ENCODE data around the gene ZFHX3.
A peak's percentile ranks its signal among the peaks of the same experiment; 100 is the strongest.

Gene ZFHX3

GRCh38 chr16:73051961-73052360, 4.0 kb upstream of the ZFHX3 start:
- H3K27ac Mint-ChIP-seq: no peak overlapping the region
- peaks cover 17% of the 10 kb centered on the region for H3K27me3 Mint-ChIP-seq
- H3K36me3 Mint-ChIP-seq: no peaks in the 10 kb centered on the region
- H3K4me3 Mint-ChIP-seq: no peak overlapping the region
- no peaks in the 10 kb centered on the region for H3K9me3 Mint-ChIP-seq
- H3K4me1 Mint-ChIP-seq: peaks cover 32% of the 10 kb centered on the region

GRCh38 chr16:73051226-73051625, 3.3 kb upstream of the ZFHX3 start:
- Mint-ChIP-seq H3K27me3 (peaks cover 16% of the 10 kb centered on the region), H3K4me3 (no peak overlapping the region), H3K27ac (no peak overlapping the region), H3K36me3 (no peaks in the 10 kb centered on the region), H3K9me3 (no peaks in the 10 kb centered on the region), H3K4me1 (peaks cover 25% of the 10 kb centered on the region)

GRCh38 chr16:73050201-73051099, 2.5 kb upstream of the ZFHX3 start:
- Mint-ChIP-seq H3K27me3 (peaks cover 12% of the 10 kb centered on the region), H3K36me3 (no peaks in the 10 kb centered on the region), H3K27ac (no peak overlapping the region), H3K4me1 (peaks cover 17% of the 10 kb centered on the region), H3K4me3 (no peak overlapping the region), H3K9me3 (no peaks in the 10 kb centered on the region)

- Mint-ChIP-seq H3K4me1 (peaks cover 10% of the 10 kb centered on the region), H3K36me3 (no peaks in the 10 kb centered on the region), H3K9me3 (no peaks in the 10 kb centered on the region), H3K4me3 (peak overlapping the region; percentile 68), H3K27ac (no peak overlapping the region), H3K27me3 (peaks cover 12% of the 10 kb centered on the region)
These were observed 1.6 kb upstream of the ZFHX3 start for GRCh38 chr16:73049511-73049910.

GRCh38 chr16:73049091-73049490, 1.2 kb upstream of the ZFHX3 start:
- H3K27ac Mint-ChIP-seq: no peak overlapping the region
- H3K9me3 Mint-ChIP-seq: no peaks in the 10 kb centered on the region
- H3K36me3 Mint-ChIP-seq: no peaks in the 10 kb centered on the region
- H3K27me3 Mint-ChIP-seq: peaks cover 10% of the 10 kb centered on the region
- H3K4me1 Mint-ChIP-seq: peaks cover 8% of the 10 kb centered on the region
- peak overlapping the region; percentile 68 for H3K4me3 Mint-ChIP-seq

GRCh38 chr16:73048292-73049080, 558 bp upstream of the ZFHX3 start:
- Mint-ChIP-seq H3K27me3 (peaks cover 8% of the 10 kb centered on the region), H3K36me3 (no peaks in the 10 kb centered on the region), H3K9me3 (no peaks in the 10 kb centered on the region), H3K27ac (no peak overlapping the region), H3K4me1 (peaks cover 8% of the 10 kb centered on the region), H3K4me3 (peak overlapping the region; percentile 68)

GRCh38 chr16:73047221-73047535, 750 bp downstream of the ZFHX3 start:
- Mint-ChIP-seq H3K36me3 (no peaks in the 10 kb centered on the region), H3K9me3 (no peaks in the 10 kb centered on the region), H3K4me1 (peaks cover 8% of the 10 kb centered on the region), H3K27me3 (peaks cover 8% of the 10 kb centered on the region), H3K27ac (no peak overlapping the region), H3K4me3 (peak overlapping the region; percentile 51)

- Mint-ChIP-seq H3K4me3 (no peak overlapping the region), H3K9me3 (no peaks in the 10 kb centered on the region), H3K27ac (no peak overlapping the region), H3K4me1 (peaks cover 8% of the 10 kb centered on the region), H3K36me3 (no peaks in the 10 kb centered on the region), H3K27me3 (peaks cover 8% of the 10 kb centered on the region)
These were observed 1.1 kb downstream of the ZFHX3 start for GRCh38 chr16:73046849-73047214.

- Mint-ChIP-seq H3K27me3 (peaks cover 8% of the 10 kb centered on the region), H3K4me3 (no peak overlapping the region), H3K36me3 (no peaks in the 10 kb centered on the region), H3K9me3 (no peaks in the 10 kb centered on the region), H3K4me1 (peaks cover 8% of the 10 kb centered on the region), H3K27ac (no peak overlapping the region)
These were observed 1.6 kb downstream of the ZFHX3 start for GRCh38 chr16:73046202-73046848.

GRCh38 chr16:73043828-73044467, 4.0 kb downstream of the ZFHX3 start:
- H3K4me1 Mint-ChIP-seq: peaks cover 5% of the 10 kb centered on the region
- peaks cover 6% of the 10 kb centered on the region for H3K27me3 Mint-ChIP-seq
- no peak overlapping the region for H3K27ac Mint-ChIP-seq
- no peaks in the 10 kb centered on the region for H3K36me3 Mint-ChIP-seq
- no peak overlapping the region for H3K4me3 Mint-ChIP-seq
- H3K9me3 Mint-ChIP-seq: no peaks in the 10 kb centered on the region

- Mint-ChIP-seq H3K4me1 (peaks cover 2% of the 10 kb centered on the region), H3K9me3 (no peaks in the 10 kb centered on the region)
These were observed 5.1 kb downstream of the ZFHX3 start for GRCh38 chr16:73042807-73043206.

GRCh38 chr16:73041676-73042075, 6.3 kb downstream of the ZFHX3 start:
- no peaks in the 10 kb centered on the region for H3K9me3 Mint-ChIP-seq
- H3K4me1 Mint-ChIP-seq: peaks cover 7% of the 10 kb centered on the region
- H3K36me3 Mint-ChIP-seq: no peaks in the 10 kb centered on the region
- H3K27ac Mint-ChIP-seq: no peak overlapping the region
- H3K27me3 Mint-ChIP-seq: no peaks in the 10 kb centered on the region
- no peak overlapping the region for H3K4me3 Mint-ChIP-seq

More at GRCh38 chr16:73042807-73043206, 5.1 kb downstream of the ZFHX3 start:
- Mint-ChIP-seq H3K27ac (no peak overlapping the region), H3K27me3 (peaks cover 5% of the 10 kb centered on the region), H3K36me3 (no peaks in the 10 kb centered on the region), H3K4me3 (no peak overlapping the region)

- Mint-ChIP-seq H3K9me3 (no peaks in the 10 kb centered on the region), H3K4me3 (no peak overlapping the region), H3K27ac (no peak overlapping the region), H3K36me3 (no peaks in the 10 kb centered on the region), H3K4me1 (peaks cover 12% of the 10 kb centered on the region), H3K27me3 (peaks cover 3% of the 10 kb centered on the region)
These were observed 7.1 kb downstream of the ZFHX3 start for GRCh38 chr16:73040735-73041402.

- Mint-ChIP-seq H3K9me3 (no peaks in the 10 kb centered on the region), H3K36me3 (no peaks in the 10 kb centered on the region), H3K27ac (no peak overlapping the region), H3K4me3 (no peak overlapping the region), H3K4me1 (peaks cover 13% of the 10 kb centered on the region), H3K27me3 (peaks cover 3% of the 10 kb centered on the region)
These were observed 7.8 kb downstream of the ZFHX3 start for GRCh38 chr16:73040136-73040535.
